NCI-H526 treated with DMSO at 0.1 percent for 48 hours (cell line): ENCODE results near the gene CCDC92.

ENCODE experiments used
- DNase-seq: peaks from one replicate; lab custom pipeline; 2025; lab: John Stamatoyannopoulos, UW

CCDC92 gene

GRCh38 chr12:123888989-123889388 is 83.6 kb downstream of the CCDC92 start:
- DNase-seq = no peak

- DNase-seq = no peak
These were observed 85.6 kb downstream of the CCDC92 start for GRCh38 chr12:123886931-123887582.

- no peak for DNase-seq
These were observed 86.4 kb downstream of the CCDC92 start for GRCh38 chr12:123886258-123886657.
